SKM-1 (cell line): ENCODE measurements around the gene CRIP1.

ENCODE experiments used
- DNase-seq: peaks from one replicate; lab custom pipeline; 2025; ENCODE audit not compliant: unreplicated experiment; lab: John Stamatoyannopoulos, UW

Gene CRIP1

DNA sequence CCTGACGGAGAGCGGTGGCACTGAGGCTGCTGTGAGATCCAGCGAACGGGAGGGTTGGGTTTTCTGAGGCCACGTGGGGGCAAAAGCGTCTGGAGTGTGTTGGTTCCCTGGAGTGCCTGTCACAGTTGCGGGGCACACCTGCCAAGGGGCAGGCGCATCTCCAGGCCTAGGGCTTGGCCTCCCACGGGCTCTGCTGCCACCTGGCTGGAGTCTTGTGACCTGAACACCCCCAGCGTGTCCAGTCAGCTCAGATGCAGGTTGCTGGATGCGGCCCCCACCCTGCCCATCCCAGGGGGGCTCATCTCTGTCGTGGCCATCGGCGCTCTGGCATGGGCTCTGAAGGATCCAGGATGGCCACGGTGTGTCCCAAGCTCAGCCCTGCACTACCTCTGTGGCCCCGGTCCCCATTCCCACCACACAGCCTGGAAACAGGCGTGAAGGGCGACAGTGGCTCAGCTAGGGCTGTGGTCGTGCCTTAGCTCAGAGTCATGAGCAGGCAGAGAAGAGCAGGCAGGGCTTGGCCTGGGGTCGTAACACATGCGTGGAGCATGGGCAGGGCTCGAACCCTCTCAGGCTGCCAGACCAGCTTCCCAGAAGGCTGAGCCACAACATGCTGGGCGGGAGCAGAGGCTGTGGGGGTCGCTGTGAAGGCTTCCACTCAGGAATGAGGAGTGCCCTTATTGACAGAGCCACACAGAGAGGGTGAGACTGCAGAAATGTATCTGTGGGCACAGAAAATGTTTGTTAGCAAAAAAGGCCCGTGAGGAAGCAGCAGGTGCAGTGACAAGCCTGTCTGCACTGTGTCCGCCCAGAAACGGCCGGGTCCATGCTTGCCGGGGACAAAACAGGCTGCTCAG, 35.6 kb upstream of the CRIP1 start:
- DNase-seq: no peak

DNA sequence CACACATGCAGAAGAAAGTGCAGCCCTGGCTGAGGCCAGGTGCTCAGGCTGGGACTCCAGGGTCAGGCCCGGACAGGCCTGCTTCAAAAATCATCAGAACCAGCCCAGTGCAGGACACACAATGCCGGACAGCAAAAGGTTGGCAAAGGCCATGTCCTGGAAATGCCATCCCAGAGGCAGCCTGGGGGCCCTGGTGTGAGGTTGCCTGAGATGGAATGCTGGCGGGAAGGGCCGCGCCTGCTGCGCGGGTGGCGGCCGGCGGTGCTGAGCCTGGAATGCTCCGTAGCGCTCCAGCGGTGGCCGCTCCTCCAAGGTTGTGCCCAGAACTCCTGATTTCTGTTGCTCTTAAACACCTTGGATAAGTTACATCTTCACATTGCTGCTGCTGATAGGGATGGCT, 33.7 kb upstream of the CRIP1 start:
- no peak for DNase-seq

DNA sequence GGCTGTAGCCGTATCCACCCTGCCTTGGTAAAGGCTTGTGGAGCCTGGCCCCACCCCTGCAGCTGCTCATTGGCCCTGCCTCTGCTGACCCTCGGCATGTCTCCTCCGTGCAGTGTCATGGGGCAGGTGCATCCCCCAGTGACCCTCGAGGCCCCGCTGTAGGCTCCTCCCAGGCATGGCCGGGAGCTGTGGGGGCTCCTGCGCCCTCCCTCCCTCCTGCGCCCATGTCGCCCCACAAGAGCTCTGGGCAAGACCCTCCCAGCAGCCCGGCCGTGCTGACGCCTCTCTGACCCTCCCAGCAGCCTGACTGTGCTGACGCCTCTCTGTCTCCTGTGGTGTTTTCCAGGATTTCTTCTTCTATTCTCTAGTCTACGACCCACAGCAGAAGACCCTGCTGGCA, 32.8 kb upstream of the CRIP1 start:
- DNase-seq: no peak

DNA sequence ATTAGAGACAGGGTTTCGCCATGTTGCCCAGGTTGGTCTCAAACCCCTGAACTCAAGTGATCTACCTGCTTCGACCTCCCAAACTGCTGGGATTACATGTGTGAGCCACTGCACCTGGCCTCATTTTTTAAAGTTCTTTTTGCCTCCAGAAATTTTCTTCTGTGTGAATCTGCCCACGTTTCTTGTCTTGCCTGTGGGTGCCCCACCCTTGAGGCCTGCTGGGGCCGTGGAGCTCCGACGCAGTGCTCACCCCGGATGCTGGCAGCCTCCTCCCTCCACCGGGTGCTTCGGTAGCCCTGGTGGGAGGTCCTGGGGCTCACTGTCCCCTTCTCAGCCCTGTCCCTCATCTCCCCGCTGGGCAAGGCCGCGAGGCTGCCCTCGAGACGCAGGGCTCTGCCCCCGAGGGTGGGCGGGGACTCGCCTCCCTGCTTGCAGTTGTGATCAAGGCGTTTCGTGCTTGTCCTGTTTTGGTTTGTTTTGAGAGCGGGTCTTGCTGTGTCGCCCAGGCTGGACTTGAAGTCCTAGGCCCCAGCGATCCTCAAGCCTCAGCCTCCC, 31.5 kb upstream of the CRIP1 start:
- no peak for DNase-seq

DNA sequence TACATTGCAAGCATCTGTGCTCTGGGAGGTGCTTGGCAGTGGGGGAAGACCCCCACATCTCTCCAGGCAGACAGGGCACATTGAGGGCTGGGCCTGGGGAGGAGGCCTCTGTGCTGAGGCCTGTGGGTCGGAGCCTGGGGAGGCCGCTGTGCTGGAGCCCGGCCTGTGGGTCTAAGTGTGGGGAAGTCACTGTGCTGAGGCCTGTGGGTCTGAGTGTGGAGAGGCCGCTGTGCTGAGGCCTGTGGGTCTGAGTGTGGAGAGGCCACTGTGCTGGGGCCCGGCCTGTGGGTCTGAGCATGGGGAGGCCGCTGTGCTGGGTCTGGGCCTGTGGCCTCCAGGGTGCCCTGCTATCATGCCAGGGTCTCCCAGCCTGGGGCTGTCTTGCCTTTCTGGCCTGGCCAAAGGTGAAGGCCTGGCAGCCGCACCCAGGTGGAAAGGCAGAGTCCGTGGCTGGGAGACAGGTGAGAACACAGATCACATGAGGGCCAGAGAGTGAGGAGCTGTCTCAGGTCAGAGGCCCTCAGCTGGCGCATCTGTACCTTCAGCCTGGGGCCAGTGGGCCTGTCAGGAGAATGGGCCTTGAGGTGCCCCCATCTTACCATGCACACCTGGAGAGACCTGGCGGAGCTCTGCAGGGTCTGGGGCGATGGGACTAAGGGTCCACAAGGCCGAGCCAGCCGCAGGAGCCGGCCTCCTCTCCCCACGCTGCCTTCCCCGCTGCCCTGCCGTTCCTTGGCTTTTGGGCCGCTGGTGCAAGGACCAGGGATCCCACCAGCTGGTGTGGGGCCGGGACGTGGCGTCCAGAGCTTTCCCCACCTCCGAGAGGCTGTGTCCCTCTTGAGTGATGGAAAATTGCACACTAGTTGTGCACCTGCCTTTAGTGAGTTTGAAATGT, 30.7 kb upstream of the CRIP1 start:
- no peak for DNase-seq

DNA sequence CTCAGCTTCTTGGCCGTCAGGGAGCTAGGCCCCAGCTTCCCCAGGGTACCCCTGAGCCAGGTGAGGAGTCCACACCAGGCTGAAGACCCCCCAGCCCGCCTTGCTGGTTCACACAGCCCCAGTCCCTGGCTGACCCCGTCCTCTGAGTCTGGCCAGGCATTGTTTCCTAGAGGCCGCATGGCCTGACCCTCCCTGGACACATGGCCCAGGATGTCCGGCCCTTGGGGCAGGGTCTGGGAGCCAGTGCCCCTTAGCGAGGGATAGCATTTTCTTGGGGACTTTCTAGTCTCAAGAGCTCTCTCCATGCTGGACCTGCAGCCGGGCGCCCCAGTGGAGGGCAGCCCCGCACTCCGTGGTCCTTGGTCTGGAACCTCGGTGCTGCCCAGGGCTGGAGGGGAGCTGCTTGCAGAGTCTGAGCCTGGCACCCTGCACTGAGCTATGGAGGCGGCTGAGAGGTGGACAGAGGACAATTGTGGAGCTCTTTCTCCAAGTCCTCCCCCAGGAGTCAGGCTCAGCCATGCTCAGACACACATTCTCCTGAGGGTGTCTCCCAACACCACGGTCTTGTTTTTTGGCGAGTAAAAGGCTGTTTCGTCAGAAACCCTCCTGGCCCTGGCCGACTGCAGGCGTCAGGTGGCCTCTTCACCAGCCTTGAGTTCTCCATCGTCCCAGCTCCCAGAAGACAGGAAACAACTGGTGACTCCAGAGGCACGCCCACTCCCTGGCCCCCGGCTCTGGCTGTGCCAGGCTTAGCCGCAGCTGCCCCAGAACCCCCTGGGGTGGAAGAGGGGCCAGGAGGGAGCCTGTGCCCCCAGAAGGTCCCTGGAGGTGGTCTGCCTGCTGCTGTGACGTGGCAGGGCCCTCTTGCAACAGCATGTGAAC, 29.7 kb upstream of the CRIP1 start:
- no peak for DNase-seq

DNA sequence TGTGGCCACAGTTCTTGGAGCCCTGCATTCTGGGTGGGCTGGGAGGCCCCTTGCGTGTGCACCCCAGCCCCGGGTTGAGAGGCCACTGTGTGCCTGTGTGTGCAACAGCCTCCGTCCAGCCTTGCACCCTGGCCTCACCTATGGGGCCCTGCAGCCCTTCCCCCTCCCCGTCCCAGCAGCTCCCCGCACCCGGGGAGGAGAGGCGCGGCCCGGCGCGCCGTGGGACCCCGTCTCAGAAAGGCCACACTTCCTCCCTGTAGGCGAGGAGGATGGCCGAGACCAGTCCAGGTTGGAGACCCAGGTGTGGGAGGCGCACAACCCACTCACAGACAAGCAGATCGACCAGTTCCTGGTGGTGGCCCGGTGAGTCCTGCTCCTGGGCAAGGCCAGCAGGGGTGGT, 28.7 kb upstream of the CRIP1 start:
- no peak for DNase-seq

DNA sequence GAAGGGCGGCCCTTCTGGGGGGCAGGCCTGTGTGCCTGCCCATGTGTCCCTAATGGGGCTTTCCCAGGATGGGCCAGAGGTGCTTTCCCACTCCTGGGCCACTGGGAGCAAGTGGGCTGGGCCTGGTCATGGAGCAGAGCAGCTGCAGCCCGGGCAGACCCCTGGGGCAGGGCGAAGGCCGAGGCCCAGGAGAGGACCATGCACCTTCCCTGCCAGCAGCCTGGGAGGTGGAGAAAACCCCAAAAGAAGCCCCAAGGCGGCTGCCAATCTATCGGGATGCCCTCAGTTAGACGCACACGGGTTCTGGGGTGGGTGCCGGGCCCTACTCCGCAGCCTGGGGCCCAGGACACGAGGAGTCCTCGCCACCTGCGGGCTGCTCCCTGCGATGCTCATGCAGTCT, 28.1 kb upstream of the CRIP1 start:
- no peak for DNase-seq

DNA sequence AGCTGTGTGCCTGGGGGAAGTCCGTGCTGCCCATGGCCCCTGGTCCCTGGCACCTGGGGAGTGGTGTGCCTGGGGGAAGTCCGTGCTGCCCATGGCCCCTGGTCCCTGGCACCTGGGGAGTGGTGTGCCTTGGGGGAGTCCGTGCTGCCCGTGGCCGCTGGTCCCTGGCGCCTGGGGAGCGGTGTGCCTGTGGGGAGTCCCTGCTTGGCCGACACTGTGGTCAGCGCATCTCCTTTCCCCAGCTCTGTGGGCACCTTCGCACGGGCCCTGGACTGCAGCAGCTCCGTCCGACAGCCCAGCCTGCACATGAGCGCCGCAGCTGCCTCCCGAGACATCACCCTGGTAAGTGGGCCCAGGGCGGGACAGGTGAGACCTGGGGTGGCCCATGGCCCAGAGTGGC, 26.6 kb upstream of the CRIP1 start:
- DNase-seq: no peak

DNA sequence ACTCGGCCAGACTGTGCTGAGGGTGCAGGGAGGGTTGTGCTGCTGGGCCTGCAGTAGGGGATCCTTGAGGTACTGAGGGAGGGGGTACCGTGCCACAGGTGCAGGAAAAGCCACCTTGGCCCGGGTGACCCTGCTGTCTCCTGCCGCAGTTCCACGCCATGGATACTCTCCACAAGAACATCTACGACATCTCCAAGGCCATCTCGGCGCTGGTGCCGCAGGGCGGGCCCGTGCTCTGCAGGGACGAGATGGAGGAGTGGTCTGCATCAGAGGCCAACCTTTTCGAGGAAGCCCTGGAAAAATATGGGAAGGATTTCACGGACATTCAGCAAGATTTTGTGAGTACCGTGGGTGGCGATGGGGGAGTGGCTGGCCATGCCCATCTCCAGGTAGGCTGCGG, 26.1 kb upstream of the CRIP1 start:
- no peak for DNase-seq

DNA sequence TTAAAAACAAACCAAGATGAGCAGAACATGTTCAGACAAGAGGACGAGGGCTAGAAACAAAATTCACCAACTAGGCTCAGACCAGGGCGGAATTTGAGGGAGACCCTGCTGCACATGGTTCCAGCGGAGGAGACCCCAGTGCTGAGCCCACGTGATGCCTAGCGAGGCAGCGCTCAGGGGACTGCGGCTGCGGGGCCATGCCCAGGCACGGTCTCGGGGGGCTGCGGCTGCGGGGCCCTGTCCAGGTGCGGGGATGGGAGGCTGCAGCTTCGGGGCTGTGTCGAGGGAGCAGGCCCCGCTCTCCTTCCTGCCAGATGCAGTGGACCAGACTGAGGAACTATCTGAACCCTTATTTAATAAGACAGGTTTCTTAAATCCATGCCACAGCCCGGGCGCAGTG, 24.8 kb upstream of the CRIP1 start:
- no peak for DNase-seq

DNA sequence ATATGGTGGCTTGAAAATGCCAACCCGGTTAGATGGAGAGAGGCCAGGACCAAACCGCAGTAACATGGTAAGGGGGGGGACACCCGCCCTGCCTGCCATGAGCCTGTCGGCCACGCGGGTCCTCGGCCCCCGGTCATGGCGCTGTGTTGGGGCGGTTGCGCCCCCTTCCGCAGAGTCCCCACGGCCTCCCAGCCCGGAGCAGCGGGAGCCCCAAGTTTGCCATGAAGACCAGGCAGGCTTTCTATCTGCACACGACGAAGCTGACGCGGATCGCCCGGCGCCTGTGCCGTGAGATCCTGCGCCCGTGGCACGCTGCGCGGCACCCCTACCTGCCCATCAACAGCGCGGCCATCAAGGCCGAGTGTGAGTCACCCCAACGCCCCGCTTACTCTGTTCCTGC, 22.2 kb upstream of the CRIP1 start:
- no peak for DNase-seq

DNA sequence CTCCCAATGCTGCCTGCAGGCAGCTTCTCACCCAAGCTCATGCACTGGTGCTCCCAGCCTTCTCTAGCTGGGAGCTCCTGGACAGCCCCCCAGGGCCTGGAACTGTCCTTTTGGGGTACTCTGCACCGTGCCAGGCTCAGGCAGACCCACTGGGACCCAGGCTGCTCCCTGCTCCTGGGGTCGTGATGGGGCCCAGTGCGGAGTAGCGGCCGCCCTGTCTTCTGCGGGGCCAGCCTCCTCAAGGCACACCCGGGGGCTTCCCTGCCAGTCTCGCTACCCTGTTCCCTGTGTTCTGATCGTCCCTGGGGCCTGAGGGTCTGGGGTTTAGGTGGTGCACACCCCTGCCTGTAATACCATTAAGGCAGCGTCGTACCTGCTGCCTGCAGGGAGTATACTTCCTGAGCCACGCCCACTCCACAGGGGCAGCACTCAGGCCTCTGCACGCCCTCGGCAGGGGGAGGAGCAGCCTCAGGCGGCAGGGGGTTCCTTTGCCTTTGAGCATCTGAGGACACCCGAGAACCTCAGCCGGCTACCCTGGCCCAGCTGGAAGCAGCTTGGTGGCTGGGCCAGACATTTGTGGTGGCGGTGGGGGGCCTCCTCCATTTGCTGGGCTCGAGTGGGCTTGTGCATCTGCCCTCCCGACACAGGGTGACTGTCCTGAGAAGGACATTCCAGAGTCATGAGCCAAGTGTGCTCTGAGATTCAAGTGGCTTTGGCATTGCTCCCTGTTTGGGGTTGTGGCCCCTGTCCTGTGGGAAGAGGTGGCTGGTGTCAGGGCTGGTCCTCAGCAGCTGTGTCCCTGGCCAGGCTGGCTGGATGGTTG, 21.3 kb upstream of the CRIP1 start:
- DNase-seq: no peak

DNA sequence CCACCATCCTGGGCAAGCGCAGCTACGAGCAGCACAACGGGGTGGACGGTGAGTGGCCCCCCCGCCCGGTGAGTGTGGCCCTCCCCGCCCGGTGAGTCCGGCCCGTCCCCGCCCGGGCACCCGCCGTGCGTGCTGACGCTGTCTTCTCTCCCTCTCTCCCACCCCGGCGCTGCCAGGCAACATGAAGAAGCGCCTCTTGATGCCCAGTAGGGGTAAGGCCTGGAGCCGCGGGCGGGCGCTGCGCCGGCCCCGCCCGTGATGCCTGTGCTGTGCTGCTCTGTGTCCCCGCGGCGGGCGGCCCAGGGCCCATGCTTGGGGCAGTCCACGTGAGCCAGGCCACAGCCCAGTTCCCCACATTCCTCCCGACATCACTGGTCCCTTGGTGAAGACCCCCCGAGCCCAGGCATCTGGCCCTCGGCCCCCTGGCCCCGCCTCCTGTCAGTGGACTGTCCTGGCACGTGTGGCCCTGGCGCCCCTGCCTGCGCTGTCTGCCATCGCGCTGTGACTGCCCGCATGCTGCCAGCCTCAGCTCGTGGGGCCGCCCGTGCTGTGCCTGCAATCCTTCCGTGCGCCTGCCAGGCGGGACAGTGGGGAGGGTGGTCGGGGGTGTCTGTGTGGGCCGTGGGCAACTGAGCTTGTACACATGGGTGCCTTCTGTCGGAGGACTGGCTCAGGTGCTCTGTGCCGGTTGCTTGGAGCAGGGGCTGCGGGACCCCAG, 20.0 kb upstream of the CRIP1 start:
- no peak for DNase-seq

DNA sequence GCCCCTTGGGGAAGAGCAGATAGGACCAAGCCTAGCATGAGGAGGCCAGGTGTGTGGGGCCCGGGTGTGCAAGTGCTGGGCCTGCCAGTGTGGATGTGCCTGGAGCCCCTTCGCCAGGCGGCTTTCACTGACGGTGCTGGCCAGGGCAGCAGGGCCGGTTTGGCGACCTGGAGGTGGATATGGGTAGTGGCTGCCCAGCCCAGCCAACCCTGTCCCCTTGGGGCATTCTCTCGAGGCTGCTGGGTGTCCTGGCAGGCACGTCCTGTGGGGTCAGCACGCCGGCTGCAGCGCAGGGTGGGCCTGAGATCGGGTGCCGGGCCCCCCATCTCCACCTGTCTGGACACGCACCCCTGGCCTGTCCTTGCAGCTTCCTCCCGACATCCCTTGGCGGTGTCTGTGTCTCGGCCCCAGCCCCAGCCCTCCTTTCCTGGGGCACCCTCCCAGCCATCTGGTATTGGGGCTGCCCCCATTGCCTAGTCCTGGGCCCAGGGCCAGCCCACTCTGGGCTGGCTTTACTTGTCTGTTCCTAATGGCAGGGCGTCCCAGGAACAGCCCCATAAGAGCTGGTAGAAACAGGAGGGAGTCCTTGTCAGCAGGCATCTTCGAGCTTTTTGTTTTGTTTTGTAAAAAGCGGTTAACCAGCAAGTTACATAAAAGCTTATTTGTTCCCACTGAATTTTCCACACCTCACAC, 19.3 kb upstream of the CRIP1 start:
- no peak for DNase-seq

DNA sequence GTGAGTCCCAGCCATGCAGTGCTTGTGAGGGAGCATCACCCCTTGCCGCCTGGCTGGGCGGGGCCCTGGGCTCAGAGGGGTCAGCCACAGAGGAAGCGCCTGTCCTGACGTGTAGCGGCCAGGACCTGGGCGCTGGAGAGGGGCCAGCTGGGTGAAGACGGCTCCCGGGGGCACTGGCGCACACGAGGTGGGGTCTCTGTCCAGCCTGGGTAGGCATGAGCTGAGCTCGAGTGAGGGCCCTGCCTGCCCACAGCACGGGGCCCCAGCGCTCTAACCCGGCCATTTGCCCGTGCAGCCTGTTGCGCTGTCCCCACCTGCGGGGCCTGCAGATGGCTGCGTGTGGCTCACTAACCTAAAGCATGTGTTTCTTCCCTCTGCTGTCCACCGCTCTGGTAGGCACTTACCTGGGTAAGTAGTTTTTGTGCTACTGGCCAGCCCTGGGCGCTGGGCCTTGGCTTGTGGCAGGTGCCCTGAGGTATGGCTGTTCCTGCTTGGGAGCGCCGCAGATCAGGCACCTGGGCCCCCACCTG, 18.7 kb upstream of the CRIP1 start:
- no peak for DNase-seq

DNA sequence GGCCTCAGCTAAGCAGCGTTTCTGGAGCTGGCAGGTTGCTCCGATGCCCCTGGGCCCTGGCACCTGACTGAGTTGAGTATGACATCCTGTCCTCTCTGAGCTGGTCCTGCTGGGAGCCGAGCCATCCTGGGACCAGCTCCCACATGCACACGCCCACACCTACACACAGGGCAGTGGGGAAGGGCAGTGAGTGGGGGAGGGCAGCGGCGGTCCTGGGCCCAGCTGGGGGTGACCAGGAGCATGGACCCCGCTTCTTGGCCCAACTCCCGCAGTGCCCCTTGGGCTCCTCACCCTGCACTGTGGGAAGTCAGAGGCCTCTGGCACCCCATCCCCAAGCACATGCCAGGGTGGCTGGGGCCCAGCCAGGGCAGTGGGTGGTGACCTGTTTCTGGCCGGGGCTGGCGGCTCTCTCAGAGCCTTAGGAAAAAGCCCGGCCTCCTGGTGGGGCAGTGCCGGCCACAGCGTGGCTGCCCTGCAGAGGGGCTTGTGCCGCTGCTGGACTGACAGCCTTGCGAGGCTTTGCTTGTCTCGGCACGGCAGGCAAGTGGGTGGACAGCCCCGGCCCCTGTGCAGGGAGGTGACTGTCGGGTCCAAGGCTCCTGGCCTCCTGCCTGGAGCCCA, 18.0 kb upstream of the CRIP1 start:
- DNase-seq: no peak
